Measurements from ENCODE around the gene FANCG. TPM values are rescaled to one million over a fixed set of nuclear protein-coding genes. Genes with fewer than 3 reads are reported as not detected.
A peak's percentile ranks its signal among the peaks of the same experiment; 100 is the strongest.

Gene FANCG
- total RNA-seq, 1 donor from 2014 or later, result 24.7 TPM

GRCh38 chr9:35104586-35104985 lies 24.8 kb upstream of the FANCG start:
- DNase-seq (ENCODE audit: extremely low read depth, low read depth, low spot score), result no peak

- no peak for DNase-seq (ENCODE audit: extremely low read depth, low read depth, low spot score)
Observed at GRCh38 chr9:35103660-35104191, 24.0 kb upstream of the FANCG start.

GRCh38 chr9:35102769-35103659 lies 23.3 kb upstream of the FANCG start, which contains the start of gene STOML2:
STOML2 (minus strand) TSS chr9:35103131; CDS start chr9:35103094, 37 bp downstream.
- peak; percentile 87 for DNase-seq (ENCODE audit: extremely low read depth, low read depth, low spot score)

DNA sequence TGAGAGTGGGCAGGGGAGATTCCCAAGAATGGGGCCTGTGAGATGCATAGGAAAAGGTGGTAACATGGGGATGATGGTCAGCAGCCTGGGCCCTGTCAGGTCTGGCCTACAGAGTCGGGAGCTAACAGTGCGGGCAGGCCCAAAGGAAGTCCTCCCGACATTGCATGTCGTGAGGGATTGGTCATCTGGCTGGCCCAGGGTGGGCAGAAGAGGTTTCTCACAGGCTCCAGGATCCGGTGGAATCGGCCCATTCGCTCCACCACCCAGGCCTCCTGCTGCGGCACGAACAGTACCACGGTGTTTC lies 22.7 kb upstream of the FANCG start:
- no peak for DNase-seq (ENCODE audit: extremely low read depth, low read depth, low spot score)

GRCh38 chr9:35097573-35097972 lies 17.8 kb upstream of the FANCG start:
- DNase-seq (ENCODE audit: extremely low read depth, low read depth, low spot score), result no peak

DNA sequence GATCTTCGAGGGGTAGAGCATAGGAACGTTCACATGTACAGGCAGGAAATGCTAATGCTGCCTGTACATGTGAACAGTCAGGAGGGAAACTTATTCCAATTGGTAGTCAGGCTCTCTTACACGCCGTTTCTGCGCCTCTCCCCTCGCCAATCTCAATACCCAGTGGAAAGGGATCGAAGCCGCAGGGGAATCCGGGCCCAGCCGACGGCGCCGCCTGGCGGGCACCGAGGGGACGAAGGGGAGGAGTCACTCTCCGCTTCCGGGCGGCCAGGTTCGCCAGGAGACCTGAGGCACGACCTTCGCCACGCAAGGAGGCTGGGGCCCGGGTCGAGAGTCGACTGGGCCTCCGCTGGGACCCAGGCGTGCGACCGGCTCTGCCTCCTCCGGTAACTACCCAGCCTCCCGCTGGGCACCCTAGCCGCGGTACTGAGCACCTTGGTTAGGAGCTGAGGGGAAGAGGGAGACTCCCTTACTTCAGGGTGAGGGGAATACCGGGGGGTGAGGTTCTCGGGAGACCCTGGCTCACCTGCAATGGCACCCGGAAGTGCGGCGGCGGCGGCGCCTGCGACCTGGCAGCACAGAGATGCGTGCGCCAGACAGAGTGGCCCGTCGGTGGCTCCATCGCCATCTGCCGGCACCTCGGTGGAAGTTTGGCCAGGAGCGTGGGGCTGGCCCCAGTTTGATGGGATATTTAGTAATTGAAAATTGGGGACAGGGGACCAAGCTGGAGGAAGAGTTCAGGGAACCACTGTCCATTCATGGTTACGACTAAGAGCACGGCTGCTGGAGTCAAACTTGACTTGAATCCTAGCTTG lies 16.5 kb upstream of the FANCG start, which contains the start of gene PIGO:
PIGO (minus strand) TSS at position 557 of the 815 bp plus-strand sequence. CDS start 1,026 bp downstream, outside the sequence.
- DNase-seq (ENCODE audit: extremely low read depth, low read depth, low spot score), result no peak

GRCh38 chr9:35091536-35091935 lies 11.8 kb upstream of the FANCG start:
- DNase-seq (ENCODE audit: extremely low read depth, low read depth, low spot score), result no peak

GRCh38 chr9:35089434-35089833 lies 9.7 kb upstream of the FANCG start:
- no peak for DNase-seq (ENCODE audit: extremely low read depth, low read depth, low spot score)

- no peak for DNase-seq (ENCODE audit: extremely low read depth, low read depth, low spot score)
Observed at GRCh38 chr9:35085078-35085477, 5.3 kb upstream of the FANCG start.

GRCh38 chr9:35079041-35079425 lies 709 bp downstream of the FANCG start:
- DNase-seq (ENCODE audit: extremely low read depth, low read depth, low spot score), result no peak

- DNase-seq (ENCODE audit: extremely low read depth, low read depth, low spot score), result no peak
Observed at GRCh38 chr9:35078066-35078465, 1.7 kb downstream of the FANCG start.

GRCh38 chr9:35076848-35077247 lies 2.9 kb downstream of the FANCG start:
- DNase-seq (ENCODE audit: extremely low read depth, low read depth, low spot score), result no peak

DNA sequence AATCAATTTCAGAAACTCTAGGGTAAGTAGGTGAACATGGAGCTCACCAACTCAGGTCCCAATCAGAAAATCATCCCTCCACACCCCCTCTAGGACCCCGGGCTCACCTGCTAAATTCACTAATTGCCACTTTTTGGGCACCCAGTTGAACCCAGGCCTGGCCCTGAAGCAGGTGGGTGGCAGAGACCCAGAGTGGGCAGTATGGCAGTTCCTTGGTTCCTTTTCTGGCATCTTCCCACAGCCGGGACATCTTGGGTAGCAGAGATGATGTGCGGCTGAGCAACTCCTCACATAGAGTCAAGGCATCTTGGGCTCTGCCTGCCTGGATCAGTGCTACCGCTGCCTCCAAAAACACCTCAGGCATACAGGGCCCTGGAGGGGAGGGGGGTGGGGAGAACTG lies 4.4 kb downstream of the FANCG start:
- DNase-seq (ENCODE audit: extremely low read depth, low read depth, low spot score), result no peak

GRCh38 chr9:35074791-35075190 lies 5.0 kb downstream of the FANCG start:
- DNase-seq (ENCODE audit: extremely low read depth, low read depth, low spot score), result no peak

DNA sequence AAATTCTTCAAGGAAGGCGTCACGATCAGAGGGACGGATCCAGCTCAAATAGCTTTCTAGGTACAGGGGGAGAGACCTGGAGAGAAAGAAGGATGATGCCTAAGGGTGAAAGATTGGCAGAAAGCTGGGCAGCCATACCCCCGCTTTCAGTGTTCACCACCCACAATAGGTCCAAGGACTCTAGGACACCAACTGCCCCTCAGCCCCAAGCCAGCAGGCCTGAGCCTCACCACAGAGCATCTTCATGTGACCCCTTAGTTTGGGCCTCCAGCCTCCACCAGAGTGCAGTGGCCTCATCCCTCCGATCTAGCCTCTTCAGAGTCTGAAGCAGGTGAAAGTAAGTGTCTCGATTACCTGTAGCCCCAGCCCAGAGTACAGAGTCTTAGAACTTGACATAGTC lies 5.6 kb downstream of the FANCG start:
- no peak for DNase-seq (ENCODE audit: extremely low read depth, low read depth, low spot score)

GRCh38 chr9:35073279-35073612 lies 6.5 kb downstream of the FANCG start:
- no peak for DNase-seq (ENCODE audit: extremely low read depth, low read depth, low spot score)

DNA sequence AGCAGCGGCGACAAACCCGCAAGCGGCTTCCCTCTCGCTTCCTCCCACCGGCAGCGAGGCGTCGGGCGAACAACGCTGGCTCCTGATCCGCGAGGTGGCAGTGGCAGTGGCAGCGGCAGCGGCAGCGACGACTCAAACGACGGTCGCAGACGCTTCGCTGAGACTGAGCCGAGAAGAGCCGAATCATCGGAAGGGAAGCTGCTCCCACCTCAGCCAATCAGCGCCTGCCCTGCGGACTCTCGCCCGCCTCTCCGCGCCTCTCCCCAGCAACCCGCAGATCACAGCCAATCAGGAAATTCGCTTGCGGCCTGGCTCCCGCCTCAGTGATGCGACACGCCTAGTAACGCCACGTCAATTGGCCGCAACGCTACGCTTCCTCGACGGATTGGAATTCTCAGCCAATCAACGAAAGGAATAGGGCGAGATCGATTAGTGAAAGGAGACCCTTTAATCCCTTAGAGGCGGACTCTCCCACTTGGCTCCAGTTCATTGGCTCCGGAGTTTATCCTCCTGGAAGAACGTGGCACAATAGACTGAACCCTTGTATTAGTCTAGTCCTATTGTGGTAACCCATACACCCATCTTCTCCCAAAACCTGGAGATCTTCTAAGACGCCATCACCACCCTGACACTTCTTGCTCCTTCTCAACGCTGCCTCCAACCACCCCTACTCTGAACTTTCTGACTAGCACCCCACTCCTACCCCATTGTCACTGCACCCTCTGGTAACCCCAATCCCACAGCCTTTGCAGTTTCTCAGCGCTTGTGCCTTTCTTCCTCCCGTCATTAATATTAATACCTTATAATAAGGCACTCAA lies 7.1 kb downstream of the FANCG start, which contains the start of gene VCP:
VCP (minus strand) TSS at position 165 of the 818 bp plus-strand sequence. CDS start 272 bp downstream, outside the sequence.
- peak; percentile 98 for DNase-seq (ENCODE audit: extremely low read depth, low read depth, low spot score)

DNA sequence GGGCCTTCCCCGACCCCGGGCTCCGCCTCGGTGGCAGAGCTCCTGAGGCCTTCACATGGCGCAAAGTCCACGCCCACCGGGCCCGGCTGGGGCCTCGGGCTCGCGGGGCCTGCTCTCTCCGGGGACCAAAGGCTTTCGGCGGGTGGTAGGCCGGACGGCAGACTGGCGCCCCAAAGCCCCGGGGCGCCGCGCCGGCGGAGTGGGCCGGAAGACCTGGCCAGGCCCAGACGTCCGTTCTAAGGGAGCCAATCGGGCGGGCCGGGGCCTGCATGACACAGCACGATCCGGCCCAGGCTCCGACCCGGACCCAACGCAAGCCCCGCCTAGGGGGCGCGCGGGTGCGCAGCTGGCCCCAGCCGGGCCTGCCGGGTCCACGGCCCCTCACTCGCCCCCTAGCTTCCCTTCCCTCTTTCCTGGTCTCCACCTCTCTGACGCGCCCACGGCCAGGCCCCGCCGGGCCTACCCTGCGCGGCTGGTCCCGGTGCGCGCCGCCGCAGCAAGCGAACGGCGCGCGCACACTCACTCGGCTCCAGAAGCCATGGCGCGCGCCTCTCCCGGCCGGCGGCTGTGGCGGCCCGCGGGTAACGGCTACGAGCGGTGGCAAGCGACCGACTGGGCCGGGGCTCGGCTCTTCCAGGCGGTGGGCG lies 7.8 kb downstream of the FANCG start:
- no peak for DNase-seq (ENCODE audit: extremely low read depth, low read depth, low spot score)

GRCh38 chr9:35070823-35071813 lies 8.6 kb downstream of the FANCG start:
- DNase-seq (ENCODE audit: extremely low read depth, low read depth, low spot score), result no peak

All from glomerular endothelial cell (primary cell).